Fibroblast of peridontal ligament (primary cell): ENCODE measurements around the gene ERGIC1.
A peak's percentile ranks its signal among the peaks of the same experiment; 100 is the strongest.
"Not testable (repeated sequence)": the region's sequence is repeated elsewhere in the genome, so short reads cannot be mapped to it uniquely, and the experiment has no call there.

ENCODE experiments used
- DNase-seq: peaks from one replicate; pipeline ENCODE4 v3.0.0-alpha.2; 2010; ENCODE audit errors: extremely low read depth

ERGIC1 gene, protein sequence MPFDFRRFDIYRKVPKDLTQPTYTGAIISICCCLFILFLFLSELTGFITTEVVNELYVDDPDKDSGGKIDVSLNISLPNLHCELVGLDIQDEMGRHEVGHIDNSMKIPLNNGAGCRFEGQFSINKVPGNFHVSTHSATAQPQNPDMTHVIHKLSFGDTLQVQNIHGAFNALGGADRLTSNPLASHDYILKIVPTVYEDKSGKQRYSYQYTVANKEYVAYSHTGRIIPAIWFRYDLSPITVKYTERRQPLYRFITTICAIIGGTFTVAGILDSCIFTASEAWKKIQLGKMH

DNA sequence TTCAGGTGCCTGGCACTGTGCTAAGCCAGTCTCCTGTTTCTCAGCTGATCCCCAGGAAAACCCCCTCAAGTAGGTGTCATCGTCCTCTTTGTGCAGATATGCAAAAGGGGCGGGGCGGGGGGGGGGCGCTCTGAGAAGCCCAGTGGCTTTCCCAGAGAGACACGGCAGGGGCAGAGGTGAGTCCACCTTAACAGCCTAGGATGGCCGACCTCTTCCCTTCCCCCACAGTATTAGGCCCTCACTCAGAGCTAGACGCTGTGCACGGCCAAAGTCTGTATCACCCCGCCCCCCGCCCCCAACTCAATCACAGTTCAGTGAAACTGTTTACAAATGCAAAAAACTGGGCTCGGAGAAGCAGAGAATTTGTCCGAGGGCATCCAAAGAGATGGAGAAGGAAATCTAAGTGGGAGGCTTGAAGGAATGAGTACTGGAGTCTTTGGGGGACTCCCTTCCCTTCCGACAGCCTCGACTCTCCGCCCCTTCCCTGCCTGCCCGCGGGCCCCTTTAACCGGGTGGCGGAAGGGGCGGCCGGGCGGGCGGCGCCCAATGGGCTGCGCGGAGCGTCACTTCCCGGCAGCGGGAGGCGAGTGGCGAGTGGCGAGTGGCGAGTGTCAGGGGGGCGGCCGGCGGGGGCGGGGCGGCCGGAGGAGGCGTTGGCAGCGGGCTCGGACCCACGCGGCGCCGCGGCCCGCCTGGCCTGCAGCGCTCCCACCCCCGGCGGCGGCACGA lies at the start of gene ERGIC1:
Gene ERGIC1 (plus strand): TSS at position 566 of the 729 bp plus-strand sequence. CDS start 163 bp downstream, at position 729.
- DNase-seq = peak; percentile 67

DNA sequence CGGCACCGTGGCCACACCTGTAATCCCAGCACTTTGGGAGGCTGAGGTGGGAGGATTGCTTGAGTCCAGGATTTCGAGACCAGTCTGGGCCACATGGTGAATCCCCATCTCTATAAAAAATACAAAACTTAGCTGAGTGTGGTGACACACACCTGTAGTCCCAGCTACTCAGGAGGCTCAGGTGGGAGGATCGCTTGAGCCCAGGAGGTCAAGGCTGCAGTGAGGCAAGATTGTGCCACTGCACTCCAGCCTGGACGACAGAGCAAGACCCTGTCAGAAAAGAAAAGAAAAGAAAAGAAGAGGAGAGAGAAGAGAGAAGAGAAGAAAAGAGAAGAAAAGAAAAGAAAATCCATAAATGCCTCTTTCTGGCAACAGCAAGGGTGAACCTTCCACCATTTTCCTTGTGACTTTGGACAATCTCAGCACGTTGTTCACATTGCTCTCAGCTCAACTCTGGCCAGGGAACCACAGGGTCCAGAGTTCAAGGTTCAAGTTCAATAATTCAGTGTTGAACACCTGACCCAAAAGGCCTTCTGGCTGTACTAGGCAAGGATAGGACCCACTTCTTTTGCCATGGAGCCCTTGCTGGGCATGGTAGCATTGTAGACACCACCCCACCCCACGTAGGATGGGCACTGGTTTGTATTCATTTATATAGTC lies 48.5 kb upstream of the ERGIC1 start:
- no peak for DNase-seq

DNA sequence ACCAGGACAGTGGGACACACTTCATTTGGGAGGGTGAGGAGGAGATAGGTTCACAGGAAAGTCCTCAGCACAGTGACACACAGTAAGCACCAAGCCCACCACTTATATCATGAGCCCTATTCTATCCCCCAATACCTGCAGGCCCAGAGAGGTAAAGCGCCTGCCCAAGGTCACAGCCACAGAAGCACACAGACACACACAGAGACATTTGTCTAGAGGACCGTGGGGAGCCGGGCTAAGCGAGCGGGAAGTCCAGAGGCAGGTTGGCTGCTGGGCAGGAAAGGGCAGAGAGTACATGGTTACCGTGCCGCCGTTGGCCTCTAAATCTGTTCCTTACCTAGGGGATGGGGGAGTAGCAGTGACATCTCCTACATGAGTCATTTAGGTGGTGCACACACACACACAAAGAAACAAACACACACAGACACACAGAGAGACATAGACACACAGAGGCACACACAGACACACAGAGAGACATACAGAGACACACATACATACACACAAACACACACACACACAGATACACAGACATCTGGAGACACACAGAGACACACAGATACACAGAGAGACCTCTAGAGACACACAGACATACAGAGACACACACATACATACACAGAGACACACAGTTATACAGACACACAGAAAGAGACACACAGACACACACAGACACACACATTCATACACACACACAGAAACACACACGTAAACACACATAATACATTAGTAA lies 47.2 kb upstream of the ERGIC1 start:
- DNase-seq = no peak

DNA sequence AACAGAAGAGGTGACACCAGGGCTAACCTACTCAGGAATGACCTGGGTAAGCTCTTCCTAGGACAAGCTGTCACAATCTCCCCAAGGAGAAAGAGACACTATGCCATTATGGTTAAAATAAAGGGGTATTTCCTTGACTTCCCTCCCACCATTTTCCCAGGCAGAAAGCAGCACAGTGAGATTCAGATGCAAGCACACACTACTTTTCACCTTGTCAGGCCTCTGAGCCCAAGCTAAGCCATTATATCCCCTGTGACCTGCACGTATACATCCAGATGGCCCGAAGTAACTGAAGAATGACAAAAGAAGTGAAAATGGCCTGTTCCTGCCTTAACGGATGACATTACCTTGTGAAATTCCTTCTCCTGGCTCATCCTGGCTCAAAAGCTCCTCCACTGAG lies 46.5 kb upstream of the ERGIC1 start:
- not testable (repeated sequence) for DNase-seq

DNA sequence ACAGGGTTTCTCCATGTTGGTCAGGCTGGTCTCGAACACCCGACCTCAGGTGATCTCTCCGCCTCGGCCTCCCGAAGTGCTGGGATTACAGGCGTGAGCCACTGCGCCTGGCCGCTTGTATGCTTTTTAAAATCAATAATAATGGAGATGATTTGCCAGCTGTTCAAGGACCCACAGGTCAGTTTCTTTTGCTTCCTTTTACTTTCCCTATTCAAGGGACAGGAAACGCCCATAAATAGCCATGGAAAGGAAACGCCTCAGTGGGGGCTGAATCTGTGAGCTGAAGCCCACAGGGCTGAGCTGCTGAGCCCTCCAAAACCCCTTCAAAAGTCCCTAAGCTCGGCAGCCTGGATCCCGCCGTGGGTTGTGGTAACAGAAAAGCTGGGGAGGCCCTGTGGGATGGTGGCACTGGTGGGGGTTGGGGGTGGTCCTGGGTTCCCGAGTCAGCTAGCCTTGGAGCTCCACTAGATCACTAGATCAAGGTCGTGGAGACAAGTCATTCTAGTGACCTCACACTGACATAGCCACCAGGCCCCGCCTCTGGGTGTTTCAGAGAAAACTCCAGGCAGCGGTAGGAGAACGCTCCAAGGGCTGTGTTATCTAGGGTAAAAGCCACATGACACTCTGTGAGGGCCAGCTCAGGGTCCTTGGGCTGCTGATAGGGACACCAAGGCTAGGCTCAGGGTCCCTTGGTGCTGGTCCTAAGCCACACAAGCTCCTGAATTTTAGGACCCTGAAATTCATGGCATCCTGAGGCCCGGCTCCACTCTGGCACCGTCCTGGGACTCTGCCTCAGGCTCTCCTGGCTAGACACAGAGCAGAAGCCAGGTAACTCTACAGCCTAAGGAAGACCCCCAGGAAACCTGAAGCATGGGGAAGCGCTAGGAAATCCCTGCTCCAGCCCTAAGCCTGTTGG lies 45.0 kb upstream of the ERGIC1 start:
- peak; percentile 47 for DNase-seq

DNA sequence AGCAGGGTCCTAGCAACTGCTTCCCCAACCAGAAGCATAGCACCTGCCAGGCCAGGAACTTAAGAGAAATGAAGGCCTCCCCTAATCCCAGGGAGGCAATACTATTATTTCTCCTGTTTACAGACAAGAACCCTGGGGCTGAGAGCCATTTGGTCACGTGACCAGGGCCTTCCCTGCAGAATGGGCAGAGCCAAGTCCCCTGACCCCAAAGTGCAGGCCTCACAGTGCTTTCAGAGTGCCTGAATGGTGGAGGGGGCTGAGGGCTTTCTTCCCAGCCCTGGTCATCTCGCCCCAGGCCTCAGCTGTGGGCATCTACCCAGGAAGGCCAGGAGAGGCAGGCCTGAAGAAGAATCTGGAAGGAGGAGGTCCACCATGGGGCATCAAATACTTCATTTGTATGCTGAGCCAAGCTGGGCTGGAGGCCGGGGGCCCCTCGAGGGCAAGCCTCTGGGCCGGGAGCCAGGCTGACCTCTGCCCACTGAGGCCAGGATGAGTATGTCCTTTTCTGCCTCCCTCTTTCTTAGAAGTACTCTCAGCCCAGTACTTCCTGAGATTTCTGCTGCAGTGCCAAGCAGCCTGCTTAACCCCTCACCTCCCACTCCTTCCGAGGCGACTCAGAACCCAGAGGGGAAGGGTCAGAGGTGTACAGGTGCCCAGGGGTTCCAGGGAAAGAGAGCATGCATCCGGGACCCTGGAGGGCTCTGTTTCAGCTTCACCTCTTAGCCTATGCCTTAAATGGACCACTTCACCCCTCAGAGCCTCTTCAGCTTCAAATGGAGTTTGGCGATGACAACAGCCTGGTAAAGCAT lies 44.2 kb upstream of the ERGIC1 start:
- no peak for DNase-seq

DNA sequence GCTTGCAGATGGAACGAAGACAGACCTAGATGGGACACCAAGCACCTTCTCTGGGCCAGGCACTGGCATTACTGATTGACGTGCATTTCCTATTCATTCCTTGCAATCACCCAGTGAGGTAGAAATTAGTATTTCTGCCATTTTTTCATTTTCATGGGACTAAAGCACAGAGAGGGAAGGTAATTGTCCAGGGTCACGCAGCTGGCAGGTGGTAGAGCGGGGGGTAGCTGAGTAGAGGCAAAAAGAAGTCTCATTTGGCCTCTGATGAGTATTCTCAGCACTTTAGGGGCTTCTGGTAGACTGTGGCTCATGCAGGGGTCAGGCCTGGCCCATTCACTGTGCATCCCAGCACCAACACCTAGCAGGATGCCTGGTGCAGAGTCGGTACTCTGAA lies 43.6 kb upstream of the ERGIC1 start:
- DNase-seq = no peak

DNA sequence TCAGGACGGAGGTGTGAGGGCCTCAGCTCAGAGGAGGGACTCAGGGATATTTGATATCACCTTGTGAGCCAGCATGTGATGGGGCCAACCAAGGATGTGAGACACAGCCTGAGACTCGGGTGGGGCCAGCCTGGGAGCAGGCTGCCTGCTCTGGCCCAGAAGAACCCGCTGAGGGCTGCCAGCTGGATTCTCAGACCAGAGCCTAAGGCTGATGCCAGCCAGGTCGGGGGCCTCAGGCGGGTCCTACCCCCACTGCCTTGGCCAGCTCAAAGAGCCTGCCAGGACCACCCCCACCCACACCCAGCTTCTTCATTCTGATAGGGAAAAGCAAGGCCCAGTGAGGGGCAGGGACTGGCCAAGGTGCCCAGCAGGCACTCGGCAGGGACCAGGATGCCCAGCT lies 42.8 kb upstream of the ERGIC1 start:
- no peak for DNase-seq

DNA sequence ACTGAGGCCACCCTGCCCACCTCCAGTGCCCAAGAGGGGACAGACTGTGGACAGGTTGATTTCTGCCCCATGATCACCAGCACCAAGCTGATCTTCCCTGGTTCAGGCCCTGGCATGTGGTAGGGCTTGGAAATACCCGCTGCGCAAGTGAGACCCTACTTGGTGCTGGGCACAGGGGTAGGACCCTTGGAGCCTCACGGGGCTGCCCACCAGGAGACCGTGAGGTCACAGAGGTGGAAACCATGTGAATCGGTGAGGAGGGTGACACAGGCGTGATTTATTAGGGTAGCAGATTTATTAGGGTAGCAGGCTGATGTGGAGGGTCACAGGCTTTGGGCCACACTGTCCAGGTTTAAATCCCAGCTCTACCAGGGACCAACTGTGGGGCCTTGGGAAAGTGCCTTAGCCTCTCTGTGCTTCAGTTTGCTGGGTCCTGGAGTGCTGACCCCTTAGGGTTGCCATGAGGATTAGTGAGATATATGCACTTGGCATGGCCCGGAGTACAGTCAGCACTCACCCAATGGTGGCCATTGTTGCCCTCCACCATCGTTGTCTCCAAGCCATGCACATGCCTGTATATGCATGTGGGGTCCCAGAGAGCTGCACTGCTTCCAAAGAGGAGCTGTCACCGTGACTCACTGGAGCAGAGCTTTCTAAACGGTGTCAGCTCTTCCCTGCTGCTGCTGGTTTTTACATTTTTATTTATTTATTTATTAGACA lies 42.2 kb upstream of the ERGIC1 start:
- no peak for DNase-seq

DNA sequence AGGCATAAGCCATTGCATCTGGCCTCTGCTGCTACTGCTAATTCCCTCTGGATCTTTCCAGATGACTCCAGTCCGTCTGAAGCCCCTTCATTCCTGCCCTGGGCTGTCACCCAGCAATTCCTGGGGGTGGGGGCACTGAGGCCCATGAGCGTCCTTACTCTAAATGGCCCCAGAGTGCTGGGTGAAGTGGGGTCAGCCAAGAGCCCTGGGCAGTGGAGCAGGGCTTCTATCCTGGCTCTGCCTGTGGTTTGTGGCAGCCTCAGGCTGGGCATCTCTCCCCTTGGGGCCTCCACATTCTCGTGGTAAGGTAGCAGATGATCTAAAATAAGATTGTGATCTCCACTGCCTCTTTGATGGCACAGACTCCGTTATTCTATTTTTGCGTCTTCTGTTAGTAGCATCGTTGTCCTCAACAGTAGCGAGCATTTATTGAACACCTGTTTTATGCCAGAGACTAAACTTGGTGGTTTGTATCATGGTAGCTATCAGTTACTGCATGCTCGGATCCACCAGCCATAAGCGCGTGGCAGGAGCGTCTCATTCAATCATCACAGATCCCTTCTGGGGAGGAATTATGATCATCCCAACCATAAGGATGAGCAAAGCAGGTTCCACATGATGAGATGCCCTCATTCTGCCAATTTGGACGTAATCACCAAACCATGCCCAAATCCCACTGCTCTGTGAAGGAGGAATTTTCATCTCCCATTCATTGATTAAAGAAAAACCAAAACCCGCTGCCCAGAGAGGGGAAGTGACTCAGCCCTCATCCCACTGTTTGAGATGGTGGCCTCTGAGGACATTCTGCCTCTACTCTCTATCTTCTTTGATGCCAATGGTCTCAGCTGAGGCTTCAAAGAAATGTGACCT lies 41.1 kb upstream of the ERGIC1 start:
- no peak for DNase-seq

DNA sequence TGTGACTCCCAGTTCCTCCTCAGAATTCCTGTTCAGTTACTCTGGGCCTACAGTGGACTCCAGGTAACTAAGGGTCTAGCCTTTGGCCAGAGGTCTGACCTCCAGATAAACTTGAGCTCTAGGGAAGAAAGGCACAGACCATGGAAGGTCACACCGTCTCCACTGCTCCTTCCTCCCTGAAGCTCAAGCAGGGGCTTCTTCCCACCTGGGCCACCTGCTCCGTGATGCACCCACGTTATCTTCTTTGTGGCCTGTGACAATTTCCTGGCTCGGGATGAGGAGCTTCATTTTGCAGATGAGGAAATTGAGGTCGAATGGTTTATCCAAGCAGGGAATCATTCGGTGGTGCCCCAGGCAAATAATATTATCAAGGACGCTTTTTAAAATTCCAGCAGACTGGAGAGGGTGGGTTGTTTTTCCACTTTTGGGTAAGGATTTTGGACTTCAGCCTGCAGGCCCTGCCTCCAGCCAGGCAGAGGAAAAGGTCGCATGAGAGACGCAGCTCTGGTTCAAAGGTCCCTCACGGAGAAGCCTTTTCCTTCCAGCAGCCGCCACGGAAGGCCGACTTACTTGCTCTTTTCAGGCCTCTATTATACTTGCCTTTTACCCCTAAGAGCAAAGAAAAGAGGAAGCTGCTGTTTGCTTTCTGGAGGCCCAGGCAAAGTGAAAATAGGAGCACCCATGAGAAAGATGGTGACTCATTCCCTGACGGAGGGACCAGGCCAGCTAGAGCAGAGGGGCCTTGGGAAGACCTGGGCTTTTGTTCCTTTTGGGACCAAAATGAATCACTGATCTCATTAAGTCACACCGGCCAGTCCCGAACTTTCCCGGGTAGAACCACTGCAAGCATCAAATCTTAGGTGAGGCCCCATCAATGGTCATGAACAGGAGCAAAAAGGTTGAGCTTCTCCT lies 40.2 kb upstream of the ERGIC1 start:
- DNase-seq = peak; percentile 57

DNA sequence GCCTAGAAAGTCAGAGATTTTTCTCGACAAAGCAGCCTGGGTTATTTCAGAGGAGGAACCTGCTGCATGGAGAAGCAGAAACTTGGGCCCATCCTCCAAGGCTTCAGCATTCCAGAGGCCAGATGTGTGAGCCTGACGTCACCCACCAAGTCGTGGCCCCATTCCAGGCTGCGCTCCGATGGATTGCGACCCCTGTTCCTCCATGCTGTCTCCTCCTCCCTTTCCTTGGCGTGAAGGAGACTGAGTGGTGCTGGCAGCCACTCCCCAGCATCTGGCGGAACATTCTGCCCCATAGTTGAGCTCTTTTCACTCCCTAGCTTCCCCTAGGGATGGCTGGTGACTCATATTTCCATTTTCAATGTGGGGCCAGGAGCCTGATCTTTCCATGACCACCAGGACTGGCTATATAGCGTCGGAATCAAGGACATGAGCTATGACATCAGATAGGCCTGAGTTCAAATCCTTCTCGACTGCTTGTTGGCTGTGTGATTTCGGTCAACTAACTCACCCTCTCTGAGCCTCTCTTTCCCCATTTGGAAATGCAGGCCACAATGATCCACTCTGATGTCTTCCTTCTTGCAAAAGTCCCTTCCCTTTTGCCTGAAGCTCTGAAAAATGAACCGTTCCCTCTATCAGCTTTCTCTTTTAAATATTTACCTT lies 38.6 kb upstream of the ERGIC1 start:
- DNase-seq = peak; percentile 99

DNA sequence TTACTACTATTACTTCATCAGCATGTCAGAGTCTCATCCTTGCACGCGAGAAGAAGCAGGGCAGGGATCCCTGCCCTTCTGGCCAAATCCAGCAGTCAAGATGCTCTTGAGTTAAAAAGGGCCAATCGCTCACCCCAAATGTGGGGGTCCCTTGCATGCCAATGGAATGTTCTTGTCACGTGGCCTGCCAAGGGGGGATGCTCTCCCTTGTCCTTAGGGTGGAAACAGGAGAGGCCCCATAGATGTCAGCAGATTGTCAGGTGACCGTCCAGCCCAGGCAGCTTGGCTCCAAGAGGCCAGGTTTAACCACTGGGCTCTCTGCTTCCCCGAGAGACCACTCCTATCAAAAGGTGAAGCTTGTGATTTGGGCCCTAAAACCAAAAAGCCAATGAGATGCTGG lies 37.7 kb upstream of the ERGIC1 start:
- no peak for DNase-seq

DNA sequence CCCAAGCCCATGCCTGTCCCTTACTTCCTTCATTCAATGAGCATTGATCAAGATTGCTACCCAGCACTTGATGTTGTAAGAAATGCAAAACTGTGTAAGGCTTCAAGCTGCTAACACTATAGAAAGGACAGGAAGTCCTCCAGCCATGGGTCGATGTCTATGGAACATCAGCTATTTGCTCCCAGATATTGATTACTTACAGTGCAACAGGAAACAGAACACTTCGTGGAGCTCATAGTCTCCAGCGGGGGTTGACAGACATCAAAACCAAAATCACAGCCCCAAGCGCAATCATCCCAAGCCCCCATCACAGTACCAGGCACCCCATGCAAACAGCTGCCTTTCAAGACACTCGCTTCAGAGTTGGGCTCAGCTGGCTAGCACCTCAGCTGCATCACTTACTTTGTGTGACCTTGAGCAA lies 36.3 kb upstream of the ERGIC1 start:
- no peak for DNase-seq

DNA sequence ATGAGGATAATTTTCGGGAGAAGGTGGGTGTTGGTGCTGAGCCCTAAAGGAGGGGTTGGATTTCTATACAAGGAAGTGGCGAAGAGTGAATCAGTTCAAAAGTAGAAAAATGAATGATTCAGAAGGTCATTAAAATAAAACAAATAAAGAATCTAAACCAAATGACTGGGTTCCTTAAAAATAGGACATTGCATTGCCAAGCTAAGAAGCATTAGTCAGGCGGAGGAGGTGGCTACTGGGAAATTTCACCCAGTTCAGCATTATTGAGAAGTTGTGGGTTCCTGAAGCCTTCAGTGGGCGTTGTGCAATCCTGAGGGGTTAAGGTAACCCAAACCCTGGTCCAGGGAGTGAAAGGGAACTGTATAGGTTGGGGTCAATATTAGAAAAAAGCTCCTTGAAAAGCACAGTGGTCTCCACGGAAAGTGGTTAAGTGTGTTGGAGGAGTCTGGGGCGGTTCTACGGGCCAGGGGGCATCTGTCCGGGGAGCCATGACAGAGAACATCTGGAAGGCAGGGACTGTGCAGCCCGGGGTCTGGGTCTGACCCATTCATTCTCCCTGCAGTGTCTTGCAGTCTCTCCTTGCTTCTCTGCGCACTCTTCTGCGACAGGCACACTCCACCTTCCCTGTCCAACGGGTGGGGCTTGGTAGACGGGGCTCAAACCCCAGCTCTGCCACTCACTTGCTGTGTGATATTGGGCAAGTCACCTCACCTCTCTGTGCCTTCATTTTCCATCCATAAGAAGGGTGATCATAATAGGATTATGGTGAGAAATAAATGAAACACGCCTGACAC lies 35.4 kb upstream of the ERGIC1 start:
- DNase-seq = peak; percentile 96

DNA sequence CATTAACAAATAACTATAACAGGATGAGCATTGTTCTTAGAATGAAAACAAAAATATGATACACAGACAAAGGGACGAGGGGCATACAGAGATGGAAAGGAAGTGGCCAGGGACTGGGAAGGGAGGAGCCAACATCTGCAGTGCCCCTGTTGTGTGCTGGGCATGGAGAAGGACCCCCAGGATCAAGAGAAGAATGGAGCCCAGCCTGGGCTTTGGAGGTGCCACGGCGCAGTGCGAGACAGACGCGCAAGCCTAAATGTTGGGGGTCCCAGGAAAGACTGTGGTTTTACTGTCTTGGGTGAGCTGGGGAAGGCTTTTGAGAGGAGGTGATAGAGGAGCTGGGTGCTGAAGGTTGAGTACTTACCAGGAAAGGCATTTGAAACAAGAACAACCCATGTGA lies 34.6 kb upstream of the ERGIC1 start:
- DNase-seq = no peak
